PC-9 (cell line): Measurements from ENCODE around the gene RFTN1. TPM values are rescaled to one million over a fixed set of nuclear protein-coding genes. Genes with fewer than 3 reads are reported as not detected.

Experiments
- BruUV-seq: library from RNA; stranded (reverse); fragments of 400-500 nt; replicated peaks from 2 replicates; lab custom pipeline; 2021; lab: Mats Ljungman, UMichigan
- CTCF ChIA-PET: fragments of 300-600 bp; sonication (Branson Sonifier 250); formaldehyde crosslinking; loops from one replicate; lab custom pipeline; 2022; ENCODE audit warnings: antibody characterized with exemption; lab: Charles Lee
- POLR2A ChIA-PET: fragments of 300-600 bp; sonication (Branson Sonifier 250); formaldehyde crosslinking; loops from one replicate; lab custom pipeline; 2022; ENCODE audit warnings: antibody characterized with exemption; ENCODE audit not compliant: unreplicated experiment; lab: Charles Lee
- DNase-seq, 2 experiments: peaks; one replicate each; pipeline versions ENCODE4 v3.0.0 to v3.0.0-alpha.2; 2015 to 2022; ENCODE audit warnings: mixed read lengths in 1 of 2
- H2AFZ ChIP-seq: fragments of 200-600 bp; sonication (generic); 2 replicates; pipeline ENCODE4 v1.8.1; 2017; ENCODE audit warnings: antibody characterized with exemption
- H3F3A ChIP-seq: fragments of 200-600 bp; sonication (generic); 2 replicates; pipeline ENCODE4 v1.8.1; 2017; ENCODE audit warnings: antibody characterized with exemption, mild to moderate bottlenecking, low read depth; ENCODE audit not compliant: insufficient read depth
- H3K27ac ChIP-seq: fragments of 200-600 bp; sonication (generic); 2 replicates; pipeline ENCODE4 v1.6.1; 2016; ENCODE audit warnings: mixed run types
- H3K27me3 ChIP-seq: fragments of 200-600 bp; sonication (generic); 2 replicates; pipeline ENCODE4 v1.6.1; 2016; ENCODE audit warnings: low read depth, mixed run types; ENCODE audit not compliant: insufficient read depth
- H3K36me3 ChIP-seq: fragments of 200-600 bp; sonication (generic); 2 replicates; pipeline ENCODE4 v1.6.1; 2016; ENCODE audit warnings: low read depth, mixed run types
- H3K4me1 ChIP-seq: fragments of 200-600 bp; sonication (generic); replicated peaks from 2 replicates; pipeline ENCODE4 v1.6.1; 2016; ENCODE audit warnings: mixed run types; ENCODE audit not compliant: insufficient read depth
- H3K4me2 ChIP-seq: fragments of 200-600 bp; sonication (generic); 2 replicates; pipeline ENCODE4 v1.6.1; 2017; ENCODE audit warnings: mixed run types
- H3K4me3 ChIP-seq: fragments of 200-600 bp; sonication (generic); 2 replicates; pipeline ENCODE4 v1.6.1; 2016; ENCODE audit warnings: mixed run types
- H3K79me2 ChIP-seq: fragments of 200-600 bp; sonication (generic); 2 replicates; pipeline ENCODE4 v1.6.1; 2017; ENCODE audit warnings: low read depth, mixed run types
- H3K9me2 ChIP-seq: fragments of 200-600 bp; sonication (generic); 2 replicates; pipeline ENCODE4 v1.8.1; 2017; ENCODE audit warnings: mild to moderate bottlenecking; ENCODE audit not compliant: insufficient read depth
- H3K9me3 ChIP-seq: fragments of 200-600 bp; sonication (generic); 2 replicates; pipeline ENCODE4 v1.8.1; 2016; ENCODE audit warnings: low read depth; ENCODE audit not compliant: insufficient read depth
- H4K20me1 ChIP-seq: fragments of 200-600 bp; sonication (generic); 2 replicates; pipeline ENCODE4 v1.8.1; 2017; ENCODE audit not compliant: insufficient read depth
- EZH2 ChIP-seq: fragments of 200-600 bp; sonication (generic); IDR thresholded peaks from 2 replicates; pipeline ENCODE4 v1.8.0; 2017; ENCODE audit warnings: antibody characterized with exemption, low read depth
- intact Hi-C: fragments of 100-400 bp; cut with micrococcal nuclease; formaldehyde crosslinking; loops from one replicate; pipeline ENCODE4 v1.10.0; 2022; ENCODE audit not compliant: unreplicated experiment
- total RNA-seq: library from RNA; stranded (reverse); gene quantifications from 2 replicates; pipeline ENCODE4 v1.2.3, GENCODE V29; 2021
- TF ChIP-seq, protein P1 (sequence below): fragments of 200-600 bp; sonication (generic); conservative IDR thresholded peaks from 2 replicates; pipeline ENCODE4 v1.6.1; 2017; ENCODE audit warnings: mixed run types, antibody characterized with exemption, mild to moderate bottlenecking, moderate library complexity

The RFTN1 gene
- total RNA-seq, 1 experiment from 2014 or later, result 0.41 TPM

DNA sequence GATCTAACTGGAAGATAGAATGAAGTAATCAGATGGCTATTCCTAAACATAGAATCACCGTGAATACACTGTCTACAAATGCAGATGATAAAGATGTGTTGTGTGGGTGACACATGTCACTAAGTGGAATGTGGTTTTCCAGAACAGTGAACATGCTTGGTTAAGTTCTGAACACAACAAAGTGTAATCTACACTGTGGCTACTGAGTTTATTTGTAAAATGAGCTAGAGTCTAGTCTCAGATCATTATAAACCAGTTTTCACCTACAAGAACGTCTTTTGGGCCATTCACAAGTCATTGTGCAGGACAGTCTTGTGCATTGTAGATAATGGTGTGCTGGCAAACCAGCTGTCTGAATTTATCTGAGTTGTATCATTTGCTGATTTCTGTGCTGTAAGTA is 213.2 kb downstream of the RFTN1 start:
- Histone ChIP-seq H3K4me1 (no peaks in the 10 kb centered on the region), H3K9me2 (no peaks in the 10 kb centered on the region; the same call in 1 of the 2 replicates), H3K27me3 (no peaks in the 10 kb centered on the region), H3K27ac (no peak overlapping the region), H3K4me3 (no peak overlapping the region), H3K4me2 (no peak overlapping the region), H3K9me3 (no peaks in the 10 kb centered on the region), H3F3A (no peaks in the 10 kb centered on the region), H2AFZ (no peak overlapping the region), H3K79me2 (no peaks in the 10 kb centered on the region), H4K20me1 (no peaks in the 10 kb centered on the region), H3K36me3 (peaks cover 15% of the 10 kb centered on the region)
- TF ChIP-seq, protein P1, sequence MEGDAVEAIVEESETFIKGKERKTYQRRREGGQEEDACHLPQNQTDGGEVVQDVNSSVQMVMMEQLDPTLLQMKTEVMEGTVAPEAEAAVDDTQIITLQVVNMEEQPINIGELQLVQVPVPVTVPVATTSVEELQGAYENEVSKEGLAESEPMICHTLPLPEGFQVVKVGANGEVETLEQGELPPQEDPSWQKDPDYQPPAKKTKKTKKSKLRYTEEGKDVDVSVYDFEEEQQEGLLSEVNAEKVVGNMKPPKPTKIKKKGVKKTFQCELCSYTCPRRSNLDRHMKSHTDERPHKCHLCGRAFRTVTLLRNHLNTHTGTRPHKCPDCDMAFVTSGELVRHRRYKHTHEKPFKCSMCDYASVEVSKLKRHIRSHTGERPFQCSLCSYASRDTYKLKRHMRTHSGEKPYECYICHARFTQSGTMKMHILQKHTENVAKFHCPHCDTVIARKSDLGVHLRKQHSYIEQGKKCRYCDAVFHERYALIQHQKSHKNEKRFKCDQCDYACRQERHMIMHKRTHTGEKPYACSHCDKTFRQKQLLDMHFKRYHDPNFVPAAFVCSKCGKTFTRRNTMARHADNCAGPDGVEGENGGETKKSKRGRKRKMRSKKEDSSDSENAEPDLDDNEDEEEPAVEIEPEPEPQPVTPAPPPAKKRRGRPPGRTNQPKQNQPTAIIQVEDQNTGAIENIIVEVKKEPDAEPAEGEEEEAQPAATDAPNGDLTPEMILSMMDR, result no peak
- no peak for TF ChIP-seq EZH2
- ChIA-PET POLR2A (no interaction called here), CTCF (no interaction called here)
- DNase-seq, result no peak
- no TSS peak for BruUV-seq
- intact Hi-C loops, result no loop called here

- Histone ChIP-seq H3K27ac (no peak overlapping the region), H3K9me2 (no peaks in the 10 kb centered on the region; the same call in 1 of the 2 replicates), H3K4me3 (no peak overlapping the region), H3F3A (no peaks in the 10 kb centered on the region), H3K9me3 (no peaks in the 10 kb centered on the region), H3K36me3 (peaks cover 17% of the 10 kb centered on the region), H3K79me2 (no peaks in the 10 kb centered on the region), H4K20me1 (no peaks in the 10 kb centered on the region), H3K27me3 (no peaks in the 10 kb centered on the region), H2AFZ (no peak overlapping the region), H3K4me2 (no peak overlapping the region), H3K4me1 (no peaks in the 10 kb centered on the region)
- BruUV-seq, result no TSS peak
- ChIA-PET POLR2A (no interaction called here), CTCF (no interaction called here)
- TF ChIP-seq EZH2, result no peak
- TF ChIP-seq, protein P1, result no peak
- no peak for DNase-seq
- intact Hi-C loops, result loop anchor here (10.0 kb wide), 2 partner anchors 735 to 1115 kb away; no protein-coding TSS in a partner anchor
These were observed 213.8 kb downstream of the RFTN1 start for GRCh38 chr3:16299746-16300145.

GRCh38 chr3:16298891-16299290 is 214.6 kb downstream of the RFTN1 start:
- H3K36me3 ChIP-seq, result peaks cover 18% of the 10 kb centered on the region
- H4K20me1 ChIP-seq, result no peaks in the 10 kb centered on the region
- ChIA-PET CTCF (no interaction called here), POLR2A (no interaction called here)
- H3K4me2 ChIP-seq, result no peak overlapping the region
- H3K27ac ChIP-seq, result no peak overlapping the region
- intact Hi-C loops, result loop anchor here (10.0 kb wide), 2 partner anchors 736 to 1116 kb away; no protein-coding TSS in a partner anchor
- H3F3A ChIP-seq, result no peaks in the 10 kb centered on the region
- TF ChIP-seq, protein P1, result no peak
- no peak for TF ChIP-seq EZH2
- H2AFZ ChIP-seq, result no peak overlapping the region
- no peak overlapping the region for H3K4me3 ChIP-seq
- no peaks in the 10 kb centered on the region for H3K27me3 ChIP-seq
- no peak for DNase-seq
- H3K9me2 ChIP-seq, result no peaks in the 10 kb centered on the region; the same call in 1 of the 2 replicates
- BruUV-seq, result no TSS peak
- H3K79me2 ChIP-seq, result no peaks in the 10 kb centered on the region
- no peaks in the 10 kb centered on the region for H3K9me3 ChIP-seq
- no peaks in the 10 kb centered on the region for H3K4me1 ChIP-seq
